Endodermal cell (in vitro differentiated cells): ENCODE results near the gene HOPX. TPM values are rescaled to one million over a fixed set of nuclear protein-coding genes. Genes with fewer than 3 reads are reported as not detected.
"Not testable (repeated sequence)": the region's sequence is repeated elsewhere in the genome, so short reads cannot be mapped to it uniquely, and the experiment has no call there.

Source experiments
- DNase-seq: peaks from one replicate; pipeline ENCODE4 v3.0.0-alpha.2; 2017
- H3K27ac ChIP-seq: 2 replicates; pipeline ENCODE4 v1.5.1; 2013; ENCODE audit warnings: mild to moderate bottlenecking, low read depth, low read length, moderate library complexity
- H3K27me3 ChIP-seq: 2 replicates; pipeline ENCODE4 v1.6.1; 2013; ENCODE audit warnings: mild to moderate bottlenecking, low read length, moderate library complexity; ENCODE audit not compliant: insufficient read depth, control insufficient read depth, poor library complexity, severe bottlenecking
- H3K36me3 ChIP-seq: 2 replicates; pipeline ENCODE4 v1.7.0; 2013; ENCODE audit warnings: mild to moderate bottlenecking, low read length, moderate library complexity; ENCODE audit not compliant: control insufficient read depth, insufficient read depth
- H3K4me1 ChIP-seq: one replicate; pipeline ENCODE4 v1.7.0; 2013; ENCODE audit warnings: low read length; ENCODE audit not compliant: control insufficient read depth, insufficient read depth
- H3K4me3 ChIP-seq: 2 replicates; pipeline ENCODE4 v1.5.1; 2013; ENCODE audit warnings: mild to moderate bottlenecking, low read length, moderate library complexity
- H3K9ac ChIP-seq: 2 replicates; pipeline ENCODE4 v1.6.1; 2013; ENCODE audit warnings: mild to moderate bottlenecking, low read length, moderate library complexity; ENCODE audit not compliant: poor library complexity, severe bottlenecking; ENCODE audit errors: extremely low read depth
- H3K9me3 ChIP-seq: 2 replicates; pipeline ENCODE4 v1.6.1; 2013; ENCODE audit warnings: mild to moderate bottlenecking, low read length, moderate library complexity; ENCODE audit not compliant: control insufficient read depth
- H3K27ac Mint-ChIP-seq: 2 replicates; pipeline ENCODE4 v1.8.0; 2020; ENCODE audit warnings: mixed read lengths
- H3K27me3 Mint-ChIP-seq: 2 replicates; pipeline ENCODE4 v1.8.0; 2021; ENCODE audit warnings: mild to moderate bottlenecking, mixed read lengths; ENCODE audit not compliant: insufficient read depth
- H3K36me3 Mint-ChIP-seq: 2 replicates; pipeline ENCODE4 v1.8.0; 2020; ENCODE audit warnings: low read depth, mixed read lengths
- H3K4me1 Mint-ChIP-seq: 2 replicates; pipeline ENCODE4 v1.8.0; 2020; ENCODE audit warnings: mixed read lengths
- H3K4me3 Mint-ChIP-seq: 2 replicates; pipeline ENCODE4 v1.8.0; 2020; ENCODE audit warnings: mild to moderate bottlenecking, moderate library complexity, mixed read lengths
- H3K9me3 Mint-ChIP-seq: 2 replicates; pipeline ENCODE4 v1.8.0; 2020; ENCODE audit warnings: mild to moderate bottlenecking, mixed read lengths
- CTCF ChIP-seq: fragments of 200-600 bp; sonication (generic); conservative IDR thresholded peaks from 2 replicates; pipeline ENCODE4 v1.5.0; 2021; ENCODE audit warnings: antibody characterized with exemption, mild to moderate bottlenecking
- WGBS, 2 experiments: methylation state at CpG; one replicate each; pipeline versions ENCODE4 v1.1.5 to v1.1.7; 2013; ENCODE audit warnings: missing lambda C conversion rate in 2 of 2, mixed read lengths in 1 of 2; ENCODE audit not compliant: insufficient coverage in 1 of 2, insufficient read length in 1 of 2; 5-methylcytosine and 5-hydroxymethylcytosine counted together
- total RNA-seq, 2 donors: library from RNA; stranded (reverse); fragmentation: NEBNext Ultra II Directional in 1 of 2; extraction: Animal tissue kit (Norgen Biotek cat#: 25700) in 1 of 2; gene quantifications; 2 replicates in 1 of 2; 3 replicates in 1 of 2; pipeline ENCODE4 v1.2.1, GENCODE V29; 2021

Gene HOPX
- total RNA-seq, 2 donors from 2014 or later, result not detected

DNA sequence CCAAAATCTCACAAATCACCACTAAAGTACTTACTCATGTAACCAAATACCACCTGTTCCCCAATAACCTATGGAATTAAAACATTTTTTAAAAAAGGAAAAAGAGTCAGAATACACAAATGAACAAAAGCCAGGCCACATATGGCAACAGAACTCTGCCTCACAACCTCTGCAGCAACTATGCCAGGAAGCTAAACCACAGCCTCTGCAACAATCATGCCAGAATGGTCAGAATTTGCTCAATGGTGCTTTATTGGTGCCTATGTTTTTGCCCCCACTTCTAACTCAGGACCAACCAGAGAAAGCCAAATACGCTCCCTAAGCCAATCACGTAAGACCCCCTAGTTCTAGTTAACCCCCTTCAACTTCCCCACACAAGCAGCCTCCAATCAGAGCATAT lies 69.6 kb downstream of the HOPX start:
- H3K4me3 Mint-ChIP-seq, result no peak overlapping the region

GRCh38 chr4:56610170-56610569 lies 70.9 kb downstream of the HOPX start:
- peaks cover 62% of the 10 kb centered on the region for H3K27me3 Mint-ChIP-seq
- not testable (repeated sequence) for H3K27ac Mint-ChIP-seq
- peaks cover 12% of the 10 kb centered on the region for H3K4me1 ChIP-seq

More for the DNA sequence above, 69.6 kb downstream of the HOPX start:
- H3K9me3 ChIP-seq, result peaks cover 5% of the 10 kb centered on the region
- no peak for DNase-seq
- peaks cover 4% of the 10 kb centered on the region for H3K4me1 ChIP-seq
- Mint-ChIP-seq H3K9me3 (peaks cover 9% of the 10 kb centered on the region), H3K4me1 (peaks cover 36% of the 10 kb centered on the region), H3K27ac (no peak overlapping the region), H3K27me3 (peaks cover 63% of the 10 kb centered on the region), H3K36me3 (no peaks in the 10 kb centered on the region)
- no peaks in the 10 kb centered on the region for H3K36me3 ChIP-seq
- no peak overlapping the region for H3K27ac ChIP-seq
- 69 to 93% methylated on average over 2 of the region's 2 CpGs for WGBS, 2 experiments
- no peak for TF ChIP-seq CTCF
- no peaks in the 10 kb centered on the region for H3K27me3 ChIP-seq
- no peak overlapping the region for H3K9ac ChIP-seq
- H3K4me3 ChIP-seq, result no peak overlapping the region

DNA sequence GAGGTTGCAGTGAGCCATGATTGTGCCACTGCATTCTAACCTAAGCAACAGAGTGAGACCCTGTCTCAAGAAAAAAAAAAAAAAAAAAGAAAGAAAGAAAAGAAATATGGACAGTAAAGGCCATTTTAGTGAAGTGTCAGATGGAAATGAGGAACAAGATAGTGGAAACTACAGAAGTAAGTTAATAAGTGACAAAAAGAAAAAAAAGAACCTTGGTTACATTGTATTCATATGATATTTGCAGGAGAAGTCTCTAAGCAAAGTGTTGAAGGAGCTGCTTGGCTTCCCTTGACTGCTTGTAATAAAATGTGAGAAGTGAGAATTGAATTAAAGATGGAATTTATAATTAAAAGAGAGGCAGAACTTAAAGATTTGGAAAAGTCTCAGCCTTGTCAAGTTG lies 73.2 kb downstream of the HOPX start:
- no peak overlapping the region for H3K4me3 ChIP-seq
- no peaks in the 10 kb centered on the region for H3K36me3 ChIP-seq
- no peak overlapping the region for H3K9ac ChIP-seq
- H3K4me1 ChIP-seq, result peaks cover 14% of the 10 kb centered on the region
- H3K4me3 Mint-ChIP-seq, result no peak overlapping the region
- no peaks in the 10 kb centered on the region for H3K36me3 Mint-ChIP-seq
- peaks cover 5% of the 10 kb centered on the region for H3K9me3 ChIP-seq
- no peak for DNase-seq
- no peak overlapping the region for H3K27ac Mint-ChIP-seq
- no peak overlapping the region for H3K27ac ChIP-seq
- H3K27me3 ChIP-seq, result no peaks in the 10 kb centered on the region
- peaks cover 66% of the 10 kb centered on the region for H3K27me3 Mint-ChIP-seq
- H3K4me1 Mint-ChIP-seq, result peaks cover 48% of the 10 kb centered on the region
- TF ChIP-seq CTCF, result no peak
- H3K9me3 Mint-ChIP-seq, result peaks cover 9% of the 10 kb centered on the region

More at GRCh38 chr4:56610170-56610569, 70.9 kb downstream of the HOPX start:
- H3K27me3 ChIP-seq, H3K4me3 ChIP-seq, H3K4me3 Mint-ChIP-seq, DNase-seq, H3K36me3 ChIP-seq, H3K36me3 Mint-ChIP-seq, H3K9ac ChIP-seq, H3K9me3 ChIP-seq, H3K9me3 Mint-ChIP-seq, H3K27ac ChIP-seq: not testable (repeated sequence)
- peaks cover 48% of the 10 kb centered on the region for H3K4me1 Mint-ChIP-seq

DNA sequence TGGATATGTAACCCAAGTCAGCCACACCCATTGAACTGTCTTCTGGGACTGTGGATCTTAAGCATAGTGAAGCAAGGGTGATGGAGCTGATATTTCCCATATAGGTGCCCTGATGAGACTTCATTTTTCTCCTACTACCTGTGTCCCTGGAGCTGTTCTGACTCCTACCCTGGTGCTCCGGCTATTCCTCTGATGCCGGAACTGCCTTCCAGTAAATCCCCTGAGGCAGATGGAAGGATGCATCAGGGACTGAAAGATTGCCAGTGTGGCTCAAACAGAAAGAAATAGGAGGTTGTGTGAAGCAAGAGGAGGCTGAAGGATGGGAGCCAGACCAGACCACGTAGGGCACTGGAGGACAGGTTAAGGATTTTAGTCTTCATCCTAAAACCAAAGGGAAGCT lies 74.7 kb downstream of the HOPX start:
- Histone ChIP-seq H3K4me3 (peak overlapping the region; percentile 66), H3K27ac (no peak overlapping the region), H3K4me1 (peaks cover 14% of the 10 kb centered on the region), H3K9ac (no peak overlapping the region), H3K9me3 (peaks cover 5% of the 10 kb centered on the region), H3K27me3 (no peaks in the 10 kb centered on the region), H3K36me3 (no peaks in the 10 kb centered on the region)
- H3K9me3 Mint-ChIP-seq, result peaks cover 9% of the 10 kb centered on the region
- no peak overlapping the region for H3K27ac Mint-ChIP-seq
- no peak for DNase-seq
- TF ChIP-seq CTCF, result no peak
- 63 to 70% methylated on average over 3 of the region's 3 CpGs for WGBS, 2 experiments
- H3K27me3 Mint-ChIP-seq, result peaks cover 75% of the 10 kb centered on the region
- peak overlapping the region; percentile 31 for H3K4me3 Mint-ChIP-seq
- H3K36me3 Mint-ChIP-seq, result no peaks in the 10 kb centered on the region
- H3K4me1 Mint-ChIP-seq, result peaks cover 43% of the 10 kb centered on the region

- H3K36me3 Mint-ChIP-seq, H3K9ac ChIP-seq, H3K9me3 ChIP-seq, H3K9me3 Mint-ChIP-seq, H3K27me3 ChIP-seq, H3K36me3 ChIP-seq, H3K27ac ChIP-seq: not testable (repeated sequence)
- Mint-ChIP-seq H3K27ac (peak overlapping the region; percentile 86), H3K27me3 (peaks cover 73% of the 10 kb centered on the region), H3K4me3 (peak overlapping the region; percentile 31), H3K4me1 (peaks cover 45% of the 10 kb centered on the region)
- 0% methylated on average over 1 to 2 of the region's 4 CpGs for WGBS, 2 experiments
- peak; percentile 86 for DNase-seq
- Histone ChIP-seq H3K4me1 (peaks cover 14% of the 10 kb centered on the region), H3K4me3 (peak overlapping the region; percentile 19)
These were observed 75.6 kb downstream of the HOPX start for GRCh38 chr4:56605464-56605863.
